Jurkat, Clone E6-1 (cell line): ENCODE measurements around the gene REPS1.

Experiments
- DNase-seq: peaks from one replicate; pipeline ENCODE4 v3.0.0-alpha.2; 2011; ENCODE audit warnings: low read depth, low spot score
- H3K4me3 ChIP-seq: 2 replicates; pipeline ENCODE4 v1.5.1; 2011; ENCODE audit warnings: mild to moderate bottlenecking, low read length, control low read depth, moderate library complexity

Gene REPS1

DNA sequence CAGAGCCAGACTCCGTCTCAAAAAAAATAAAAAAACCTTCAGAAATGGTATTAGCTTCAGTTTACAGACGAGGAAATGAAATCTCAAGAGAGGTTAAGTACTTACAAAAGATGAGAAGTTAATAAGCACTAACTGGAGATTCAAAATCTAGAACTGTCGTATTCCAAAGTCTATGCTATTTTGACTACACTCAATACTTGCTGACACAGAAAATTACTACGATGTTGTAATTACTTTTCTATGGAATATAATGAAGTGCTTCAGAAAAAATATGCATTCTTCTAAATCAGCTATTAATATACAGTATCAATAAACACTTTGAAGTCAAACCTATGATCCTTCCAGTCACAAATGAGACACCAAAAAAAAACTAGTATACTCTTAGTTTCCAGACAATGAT is 12.2 kb downstream of the REPS1 start:
- H3K4me3 ChIP-seq = no peak overlapping the region
- DNase-seq = no peak

DNA sequence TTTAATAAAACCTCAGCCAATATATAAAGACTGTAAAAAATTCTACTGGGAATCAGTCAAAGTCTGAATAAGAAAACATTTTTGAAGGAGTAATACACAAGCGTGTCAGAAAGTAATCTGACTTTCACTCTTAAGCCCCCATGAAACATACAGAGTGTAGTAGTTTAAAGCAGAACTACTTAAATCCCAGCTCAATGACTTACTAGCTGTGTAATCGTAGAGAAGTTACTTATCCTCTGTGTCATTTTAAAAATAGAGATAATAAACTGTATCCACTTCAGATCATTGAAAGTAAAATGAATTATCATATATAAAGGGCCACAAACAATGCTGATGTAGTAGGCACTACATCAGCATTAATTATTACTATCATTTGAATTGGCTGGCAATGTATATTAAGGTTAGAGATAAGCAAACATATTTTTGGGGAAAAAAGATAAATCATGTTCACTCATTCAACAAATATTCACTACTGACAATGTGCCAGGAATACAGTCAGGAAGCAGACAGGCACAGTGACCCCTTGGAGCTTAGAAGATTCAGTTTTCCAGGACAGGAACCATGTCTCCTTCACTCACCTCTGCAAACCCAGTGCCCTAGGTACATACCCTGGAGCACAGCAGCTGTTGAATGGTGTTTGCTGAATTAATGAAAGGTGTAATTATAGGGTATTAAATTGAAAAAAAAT is 14.4 kb downstream of the REPS1 start:
- no peak for DNase-seq
- no peak overlapping the region for H3K4me3 ChIP-seq

DNA sequence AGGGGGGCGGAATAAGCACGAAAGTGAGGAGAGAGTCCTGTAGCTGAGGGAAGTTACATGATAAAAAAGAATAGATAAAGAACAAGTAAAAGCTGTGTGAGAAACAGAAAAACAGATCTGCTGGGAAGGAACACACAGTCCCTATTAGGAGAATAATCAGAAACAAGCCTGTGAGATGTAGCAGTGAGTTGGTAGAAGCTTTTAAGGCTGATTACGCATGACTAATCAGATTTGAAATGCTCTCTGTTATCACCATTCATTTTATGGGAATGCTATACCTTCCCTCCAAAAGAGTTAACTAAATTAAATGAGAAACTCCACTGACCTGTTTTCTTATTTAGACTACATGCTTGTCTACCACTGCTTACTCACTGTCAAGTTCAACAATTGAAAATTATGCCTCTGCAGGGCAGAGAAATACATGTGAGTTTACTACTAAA is 15.8 kb downstream of the REPS1 start:
- no peak overlapping the region for H3K4me3 ChIP-seq
- no peak for DNase-seq

DNA sequence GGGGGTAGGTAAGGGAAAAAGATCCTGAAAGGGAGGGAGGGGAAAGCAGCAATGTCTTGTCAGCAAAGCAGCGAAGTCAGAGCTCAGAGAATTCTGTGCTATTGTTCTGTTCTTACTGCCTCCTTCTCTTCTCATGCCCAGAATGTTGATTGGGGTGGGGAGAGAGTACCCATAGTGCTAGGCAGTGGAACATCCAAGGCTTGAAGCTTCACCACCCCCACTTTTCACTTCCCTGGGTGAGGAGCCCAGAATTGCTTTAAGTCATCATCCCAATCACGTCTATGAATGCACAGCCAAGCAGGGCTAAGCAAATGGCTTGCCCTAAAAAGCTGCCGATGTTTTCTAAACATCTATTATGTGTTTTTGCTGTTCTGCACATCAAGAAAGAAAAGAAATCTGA is 16.5 kb downstream of the REPS1 start:
- no peak overlapping the region for H3K4me3 ChIP-seq
- DNase-seq = no peak

DNA sequence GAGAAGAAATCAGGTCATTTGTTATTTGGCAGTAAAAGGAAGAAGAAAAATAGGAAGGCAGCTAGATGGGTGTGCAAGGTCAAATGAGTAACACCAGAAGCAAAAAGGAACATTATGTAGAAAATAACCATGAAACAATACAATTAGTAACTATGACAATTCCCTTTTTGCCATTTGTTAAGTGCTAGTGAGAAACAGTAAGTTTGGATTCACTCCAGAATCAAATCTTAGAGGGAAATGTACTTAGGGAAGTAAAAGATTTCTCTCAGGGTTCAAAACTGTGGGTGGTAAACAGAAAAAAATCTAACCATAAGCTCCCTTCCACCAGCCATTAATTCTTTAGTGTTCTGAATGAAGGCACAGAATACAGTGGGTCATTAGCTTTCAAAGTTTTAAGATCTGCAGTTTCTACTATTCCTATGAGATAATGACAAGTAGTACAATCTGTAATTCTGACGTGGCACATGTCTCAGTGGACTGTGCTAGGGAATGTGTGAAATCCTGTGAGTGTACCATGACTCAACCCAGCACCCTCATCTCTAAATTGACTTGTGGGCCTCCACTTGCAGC is 17.1 kb downstream of the REPS1 start:
- DNase-seq = no peak
- no peak overlapping the region for H3K4me3 ChIP-seq

DNA sequence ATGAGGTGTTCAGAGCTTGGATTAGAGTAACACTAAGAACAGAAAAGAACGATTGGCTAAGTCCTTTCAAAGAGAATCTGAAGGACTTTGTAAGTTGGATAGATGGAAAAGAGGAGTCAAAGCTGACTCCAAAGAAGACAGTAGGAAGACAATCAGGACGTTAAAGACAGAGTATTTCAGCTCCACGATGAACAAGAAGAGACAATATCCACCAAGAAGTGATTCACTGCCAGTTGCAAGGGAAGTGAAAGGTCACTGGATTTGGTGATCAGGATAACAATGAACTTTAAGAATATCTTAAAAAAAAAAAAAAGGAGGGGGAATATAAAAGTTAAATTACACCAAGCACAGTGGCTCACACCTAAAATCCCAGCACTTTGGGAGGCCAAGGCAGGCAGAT is 17.9 kb downstream of the REPS1 start:
- H3K4me3 ChIP-seq = no peak overlapping the region
- no peak for DNase-seq

DNA sequence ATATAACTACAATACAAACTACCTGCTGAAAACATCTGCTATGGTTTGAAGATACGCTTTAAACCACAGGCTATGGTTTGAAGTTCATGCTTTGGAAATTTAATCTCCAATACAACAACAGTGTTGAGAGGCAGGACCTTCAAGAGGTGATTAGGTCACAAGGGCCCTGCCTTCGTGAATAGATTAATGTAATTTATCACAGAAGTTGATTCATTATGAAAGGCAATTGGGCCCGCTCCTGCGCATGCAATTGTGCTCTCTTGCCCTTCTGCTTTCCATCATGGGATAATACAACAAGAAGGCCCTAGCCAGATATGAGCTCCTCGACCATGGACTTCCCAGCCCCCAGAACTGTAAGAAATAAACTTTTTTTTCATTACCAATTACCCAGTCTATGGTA is 21.2 kb downstream of the REPS1 start:
- DNase-seq = no peak
- no peak overlapping the region for H3K4me3 ChIP-seq

DNA sequence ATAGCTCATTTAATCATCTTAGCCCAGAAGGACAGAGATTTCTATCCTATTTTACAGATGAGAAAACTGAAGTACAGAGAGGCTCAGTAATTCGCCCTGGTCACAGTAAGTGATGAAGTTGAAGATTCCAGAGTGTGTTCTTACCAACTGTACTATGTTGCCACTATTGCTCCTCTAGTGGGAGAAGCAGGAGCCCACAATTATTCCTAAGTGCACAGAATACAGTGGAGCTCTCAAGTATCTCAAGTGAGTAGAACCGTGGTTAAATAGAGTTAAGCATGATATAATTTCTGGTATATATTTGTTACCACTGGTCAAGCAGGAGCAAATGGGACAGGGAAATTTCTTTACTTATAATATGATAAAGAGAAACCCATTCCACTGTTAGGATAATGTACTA is 22.1 kb downstream of the REPS1 start:
- H3K4me3 ChIP-seq = no peak overlapping the region
- no peak for DNase-seq

DNA sequence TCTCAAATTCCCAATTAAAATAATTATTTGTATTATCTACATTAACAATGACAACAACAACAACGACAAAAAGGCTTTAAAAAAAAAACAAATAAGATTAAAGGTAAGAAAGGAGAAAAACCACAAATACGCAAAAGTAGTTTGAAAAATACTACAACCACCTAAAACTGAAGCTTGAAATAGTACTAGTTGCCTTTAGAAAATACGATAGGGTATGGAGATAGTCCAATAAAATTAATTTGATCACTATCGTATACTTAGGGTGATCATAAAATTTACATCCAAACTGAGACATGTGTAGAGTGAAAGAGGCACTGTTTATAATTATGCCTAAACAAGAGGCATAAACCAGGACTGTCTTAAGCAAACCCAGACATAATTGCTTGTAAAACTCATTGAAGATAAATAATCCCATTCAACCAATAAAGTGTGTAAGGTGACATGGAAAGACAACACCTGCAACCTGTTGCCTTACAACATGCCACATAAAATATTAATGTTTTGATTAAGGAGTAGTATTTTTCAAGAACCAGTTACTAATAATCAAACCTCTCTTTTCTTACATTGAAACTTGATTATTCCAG is 22.7 kb downstream of the REPS1 start:
- no peak overlapping the region for H3K4me3 ChIP-seq
- no peak for DNase-seq

DNA sequence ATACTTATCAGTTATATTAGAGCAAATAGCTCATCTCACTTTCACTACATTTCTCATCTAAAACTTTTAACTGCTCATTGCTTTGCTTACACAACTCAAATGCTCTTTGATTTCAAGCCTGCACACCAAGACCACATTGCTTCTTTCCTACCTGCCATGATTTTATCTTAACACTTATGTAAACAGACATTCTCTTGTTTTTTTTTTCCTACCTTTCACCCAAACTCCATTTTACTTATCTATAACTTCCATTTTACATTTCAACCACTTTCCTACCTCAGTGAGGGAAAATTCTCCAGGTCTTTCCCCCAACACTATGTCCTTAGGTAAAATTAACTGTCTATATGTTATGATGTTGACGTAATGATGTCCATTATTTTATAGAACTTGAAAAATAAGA is 24.0 kb downstream of the REPS1 start:
- DNase-seq = no peak
- no peak overlapping the region for H3K4me3 ChIP-seq

DNA sequence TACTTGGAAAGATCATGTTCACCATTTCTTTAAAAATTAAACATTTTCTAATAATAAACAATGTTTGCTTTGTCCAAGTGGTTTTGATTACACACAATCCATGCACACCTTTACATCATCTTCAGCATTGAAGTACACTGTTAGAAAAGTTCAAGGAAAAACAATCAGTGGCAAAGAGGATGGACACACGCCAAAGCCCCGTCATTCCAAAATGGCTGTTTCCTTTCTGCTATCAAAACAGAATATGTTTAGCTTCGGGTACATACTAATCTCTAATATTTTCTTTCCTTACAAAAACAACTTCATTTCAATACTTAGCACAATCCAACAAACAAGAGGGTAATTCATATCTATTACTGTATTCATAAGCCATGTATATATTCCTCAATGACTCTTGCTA is 24.5 kb downstream of the REPS1 start:
- DNase-seq = no peak
- H3K4me3 ChIP-seq = no peak overlapping the region

DNA sequence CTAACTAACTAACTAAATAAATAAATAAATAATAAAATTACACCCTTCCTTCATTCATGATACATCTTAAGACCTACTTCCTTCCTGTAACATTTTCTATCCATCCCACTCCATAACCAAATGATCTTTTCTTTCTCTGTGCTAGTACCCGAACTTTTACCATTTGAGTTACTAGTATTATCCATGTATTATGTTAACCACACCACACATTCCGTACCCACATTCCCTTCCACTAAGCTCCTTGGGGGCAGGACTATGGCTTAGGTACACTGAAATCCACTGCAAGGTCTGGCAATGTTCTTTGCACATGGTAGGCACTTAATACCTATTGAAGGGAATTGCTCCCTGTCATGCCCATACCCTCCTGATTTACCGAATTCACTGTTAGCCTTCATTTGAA is 24.9 kb downstream of the REPS1 start:
- DNase-seq = no peak
- H3K4me3 ChIP-seq = no peak overlapping the region

DNA sequence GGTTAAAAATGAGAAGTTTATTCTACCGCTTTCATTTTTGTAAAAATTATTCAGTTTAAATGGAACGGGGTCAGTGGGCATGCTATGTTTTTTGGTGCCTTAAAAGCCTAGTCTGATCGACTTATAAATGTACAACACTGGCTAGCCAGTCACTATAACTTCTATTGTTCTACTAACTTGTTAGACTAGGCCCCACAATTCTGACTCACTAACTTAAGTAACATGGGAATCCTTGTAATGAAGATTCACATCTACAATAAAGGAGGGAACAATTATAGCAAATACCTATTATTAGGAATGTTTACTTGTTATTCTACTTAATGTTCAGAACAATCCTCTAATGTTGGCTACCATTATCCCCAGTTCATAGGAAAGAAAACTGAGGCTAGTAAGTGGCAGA is 28.5 kb downstream of the REPS1 start:
- no peak overlapping the region for H3K4me3 ChIP-seq
- DNase-seq = no peak

DNA sequence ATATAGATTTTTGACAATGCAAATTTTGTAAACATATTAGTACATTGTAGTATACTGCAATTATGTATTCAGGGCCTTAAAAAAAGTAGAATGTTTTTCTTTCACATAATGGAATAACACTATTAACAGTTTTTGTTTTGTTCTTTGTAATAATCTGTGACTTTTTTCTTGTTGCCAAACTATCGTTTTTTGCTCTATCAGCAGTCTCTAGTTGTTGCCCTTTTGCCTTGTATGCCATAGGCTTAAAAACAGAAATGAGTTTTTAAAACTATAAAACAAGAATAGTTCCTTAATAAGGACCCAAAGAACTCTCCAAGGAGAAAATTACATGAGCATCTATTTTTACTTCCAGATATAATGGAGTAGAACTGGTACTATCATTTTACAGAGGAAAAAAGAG is 29.5 kb downstream of the REPS1 start:
- no peak overlapping the region for H3K4me3 ChIP-seq
- DNase-seq = no peak

DNA sequence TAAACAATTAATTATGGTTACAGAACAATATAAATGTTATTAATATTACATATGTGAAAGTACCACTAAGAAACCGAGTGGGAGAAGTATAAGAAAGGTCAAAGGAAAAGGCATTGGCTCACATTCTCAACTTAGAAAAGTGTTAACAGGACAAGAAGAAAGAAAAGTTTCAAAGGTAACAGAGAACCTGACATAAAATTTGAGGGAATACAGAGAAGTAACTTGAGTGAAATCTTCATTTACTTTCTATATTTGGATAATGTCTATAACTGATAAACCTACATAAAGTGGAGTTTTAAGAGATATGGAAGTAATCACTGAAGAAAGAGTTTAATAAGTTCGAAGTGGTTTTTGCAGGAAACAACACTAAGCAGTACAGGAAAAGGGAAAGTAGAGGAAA is 30.1 kb downstream of the REPS1 start:
- DNase-seq = peak; percentile 9
- H3K4me3 ChIP-seq = no peak overlapping the region

DNA sequence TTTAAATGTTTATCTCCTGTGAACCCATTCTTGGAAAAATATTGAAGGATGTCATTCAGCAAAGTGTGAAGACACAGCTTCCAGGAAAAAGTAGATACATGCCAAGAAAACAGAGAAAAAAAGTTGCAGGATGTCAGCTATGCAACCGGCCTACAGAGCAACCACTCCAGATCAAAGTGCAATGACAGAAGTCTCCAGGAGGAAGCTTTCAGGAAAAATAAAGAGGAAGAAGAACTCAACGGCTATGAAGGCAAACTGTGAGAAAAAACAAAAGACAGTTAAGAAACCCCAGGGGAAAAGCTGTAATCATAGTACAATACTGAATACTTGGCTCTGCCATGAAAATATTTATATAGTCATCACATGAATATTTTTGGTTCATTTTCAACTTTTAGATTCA is 30.6 kb downstream of the REPS1 start:
- no peak overlapping the region for H3K4me3 ChIP-seq
- no peak for DNase-seq

DNA sequence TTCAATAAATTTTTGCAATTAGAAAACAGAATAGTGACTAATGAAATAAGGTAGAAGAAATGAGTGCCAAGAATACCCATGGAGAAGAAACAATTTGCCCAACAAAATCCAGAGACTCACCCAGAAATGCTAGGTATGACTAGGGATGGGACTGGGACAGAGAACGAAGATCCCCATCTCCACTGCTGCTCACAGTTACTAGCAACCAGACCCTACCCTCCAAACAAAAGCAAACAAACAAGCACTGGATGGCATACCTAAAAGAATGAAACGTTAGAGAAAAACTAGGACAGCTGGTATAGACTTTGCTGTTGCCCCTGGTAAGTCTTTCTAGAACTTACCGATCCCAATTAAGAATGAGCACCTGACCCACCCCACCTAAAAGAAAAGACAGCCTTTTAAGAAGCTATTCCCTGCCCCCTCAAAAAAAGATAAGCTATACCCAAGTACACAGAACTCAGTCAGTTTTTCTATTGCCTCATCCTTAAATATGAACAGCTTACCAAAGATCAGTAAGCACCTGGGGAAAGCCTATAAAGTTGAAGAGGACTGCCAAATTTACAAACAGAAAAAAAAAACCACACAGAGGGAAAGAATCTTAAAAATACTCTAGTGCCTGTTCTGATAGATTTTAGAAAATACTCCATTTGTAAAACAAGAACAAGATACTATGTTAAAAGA is 31.7 kb downstream of the REPS1 start:
- DNase-seq = peak; percentile 9
- H3K4me3 ChIP-seq = no peak overlapping the region

DNA sequence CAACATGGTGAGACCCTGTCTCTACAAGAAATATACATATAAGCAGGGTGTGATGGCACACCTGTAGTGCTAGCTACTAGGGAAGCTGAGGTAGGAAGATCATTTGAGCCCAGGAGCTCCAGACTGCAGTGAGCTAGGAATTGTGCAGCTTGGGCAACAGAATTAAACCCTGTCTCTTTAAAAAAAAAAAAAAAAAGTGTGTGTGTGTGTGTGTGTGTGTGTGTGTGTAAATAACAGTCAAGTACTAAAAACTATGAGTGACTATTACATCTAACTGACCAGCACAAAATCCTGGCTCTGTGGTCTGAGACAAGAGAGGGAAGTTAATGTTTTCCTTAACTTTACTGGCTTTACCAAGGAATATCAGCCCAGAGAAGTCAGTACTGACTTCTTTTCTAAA is 32.8 kb downstream of the REPS1 start:
- DNase-seq = no peak
- no peak overlapping the region for H3K4me3 ChIP-seq

DNA sequence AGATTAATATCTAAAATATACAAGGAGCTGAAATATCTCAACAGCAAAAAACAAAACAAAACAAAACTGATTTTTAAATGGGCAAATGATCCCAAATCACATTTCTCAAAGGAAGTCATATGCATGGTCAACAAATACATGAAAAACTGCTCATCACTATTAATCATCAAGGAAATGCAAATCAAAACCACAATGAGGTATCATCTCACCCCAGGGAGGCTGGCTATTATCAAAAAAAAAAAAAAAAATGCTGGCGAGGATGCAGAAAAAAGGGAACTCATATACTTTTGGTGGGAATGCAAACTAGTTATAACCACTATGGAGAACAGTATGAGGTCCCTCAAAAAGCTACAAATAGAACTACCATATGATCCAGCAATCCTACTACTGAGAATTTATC is 34.6 kb downstream of the REPS1 start:
- no peak overlapping the region for H3K4me3 ChIP-seq
- DNase-seq = no peak

DNA sequence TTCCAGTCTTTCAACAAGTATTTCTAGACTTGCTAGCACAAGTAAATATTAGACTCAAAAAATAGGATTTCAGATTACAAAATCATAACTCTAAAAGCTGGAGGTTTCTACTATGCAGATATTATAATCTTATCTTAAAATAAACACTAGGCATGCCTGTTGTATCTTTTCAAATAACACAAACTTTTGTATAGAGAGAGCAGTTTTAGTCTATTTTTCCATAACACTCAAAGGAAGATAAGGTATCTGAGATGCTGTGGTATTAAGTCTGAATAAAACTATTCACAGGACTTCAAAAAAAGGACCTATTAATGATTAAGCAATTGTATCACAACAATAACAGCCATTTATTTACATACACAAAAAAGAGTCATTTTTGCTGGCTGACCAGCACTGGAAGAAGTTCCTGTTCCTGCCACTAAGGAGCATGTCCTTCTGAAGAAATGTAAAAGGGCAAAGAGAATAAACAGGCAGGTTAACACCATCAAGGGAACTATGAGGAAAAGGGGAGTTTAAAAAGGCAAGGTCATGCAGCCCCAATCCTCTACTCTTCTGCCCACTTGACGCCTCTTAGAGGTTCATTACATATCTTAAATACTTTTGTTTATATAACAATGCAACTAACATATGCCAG is 39.4 kb downstream of the REPS1 start:
- DNase-seq = no peak
- H3K4me3 ChIP-seq = no peak overlapping the region
